ENCODE data around the gene SIL1.

- TF ChIP-seq CTCF (IDR thresholded peaks at IDR 0.05; ENCODE audit: low read depth, low read length, poor library complexity, severe bottlenecking) (no peak), EZH2phosphoT487 (IDR thresholded peaks at IDR 0.05; ENCODE audit: borderline replicate concordance, low read length) (no peak)
Observed at GRCh38 chr5:138981131-138981530, 217.0 kb downstream of the SIL1 start.
